Testis (tissue), 2 donors: Measurements from ENCODE around the gene MRPL20.

Experiments used
- POLR2A ChIP-seq: fragments of 450-650 bp; IDR thresholded peaks from one replicate; pipeline ENCODE4 v1.6.1; 2017; ENCODE audit warnings: antibody characterized with exemption, mild to moderate bottlenecking, moderate library complexity
- TF ChIP-seq, protein P1 (sequence below), 3 experiments: fragments of 450-650 bp in 2 of 3; fragments of 200-600 bp in 1 of 3; sonication (generic) in 1 of 3; IDR thresholded peaks; one replicate each; pipeline ENCODE4 v1.5.1; 2016 to 2019; ENCODE audit warnings: antibody characterized with exemption in 3 of 3, mild to moderate bottlenecking in 2 of 3, moderate library complexity in 1 of 3

DNA sequence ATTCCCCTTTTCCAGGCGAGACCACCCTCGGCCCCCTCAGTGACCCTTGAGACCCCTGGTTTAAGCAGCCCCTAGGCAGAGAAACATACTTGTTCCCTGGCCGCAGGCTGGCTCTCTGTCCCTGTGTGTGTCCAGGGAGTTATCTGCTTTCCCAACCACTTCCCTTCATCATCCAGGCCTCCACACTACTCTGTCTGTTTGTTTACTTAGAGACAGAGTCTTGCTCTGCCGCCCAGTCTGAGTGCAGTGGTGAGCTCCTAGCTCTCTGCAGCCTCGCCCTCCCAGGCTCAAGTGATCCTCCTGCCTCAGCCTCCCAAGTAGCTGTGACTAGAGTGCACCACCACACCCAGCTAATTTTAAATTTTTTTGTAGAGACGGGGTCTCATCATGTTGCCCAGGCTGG, 22.6 kb upstream of the MRPL20 start:
- TF ChIP-seq, protein P1, sequence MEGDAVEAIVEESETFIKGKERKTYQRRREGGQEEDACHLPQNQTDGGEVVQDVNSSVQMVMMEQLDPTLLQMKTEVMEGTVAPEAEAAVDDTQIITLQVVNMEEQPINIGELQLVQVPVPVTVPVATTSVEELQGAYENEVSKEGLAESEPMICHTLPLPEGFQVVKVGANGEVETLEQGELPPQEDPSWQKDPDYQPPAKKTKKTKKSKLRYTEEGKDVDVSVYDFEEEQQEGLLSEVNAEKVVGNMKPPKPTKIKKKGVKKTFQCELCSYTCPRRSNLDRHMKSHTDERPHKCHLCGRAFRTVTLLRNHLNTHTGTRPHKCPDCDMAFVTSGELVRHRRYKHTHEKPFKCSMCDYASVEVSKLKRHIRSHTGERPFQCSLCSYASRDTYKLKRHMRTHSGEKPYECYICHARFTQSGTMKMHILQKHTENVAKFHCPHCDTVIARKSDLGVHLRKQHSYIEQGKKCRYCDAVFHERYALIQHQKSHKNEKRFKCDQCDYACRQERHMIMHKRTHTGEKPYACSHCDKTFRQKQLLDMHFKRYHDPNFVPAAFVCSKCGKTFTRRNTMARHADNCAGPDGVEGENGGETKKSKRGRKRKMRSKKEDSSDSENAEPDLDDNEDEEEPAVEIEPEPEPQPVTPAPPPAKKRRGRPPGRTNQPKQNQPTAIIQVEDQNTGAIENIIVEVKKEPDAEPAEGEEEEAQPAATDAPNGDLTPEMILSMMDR (IDR thresholded peaks at IDR 0.05), result no peak
- TF ChIP-seq POLR2A, result no peak
